HG02885 (cell line): Measurements from ENCODE around the gene IER5.
"Not testable (repeated sequence)": the region's sequence is repeated elsewhere in the genome, so short reads cannot be mapped to it uniquely, and the experiment has no call there.

Experiments
- ATAC-seq: cut with Tn5 transposase; IDR thresholded peaks from one replicate; pipeline ENCODE4 v1.9.1; 2021; ENCODE audit warnings: mild to moderate bottlenecking; ENCODE audit not compliant: unreplicated experiment, poor library complexity

IER5 gene

GRCh38 chr1:181111559-181111958 is 23.1 kb downstream of the IER5 start:
- ATAC-seq, result no peak

GRCh38 chr1:181112071-181112929 is 23.8 kb downstream of the IER5 start:
- ATAC-seq, result no peak

- ATAC-seq, result no peak
These were observed 24.6 kb downstream of the IER5 start for GRCh38 chr1:181113059-181113641.

GRCh38 chr1:181114574-181115367 is 26.3 kb downstream of the IER5 start:
- ATAC-seq, result no peak

- ATAC-seq, result no peak
These were observed 26.8 kb downstream of the IER5 start for GRCh38 chr1:181115368-181115684.

- not testable (repeated sequence) for ATAC-seq
These were observed 27.5 kb downstream of the IER5 start for GRCh38 chr1:181115971-181116370.

- ATAC-seq, result no peak
These were observed 28.4 kb downstream of the IER5 start for GRCh38 chr1:181116819-181117390.

- ATAC-seq, result no peak
These were observed 29.3 kb downstream of the IER5 start for GRCh38 chr1:181117648-181118449.

- ATAC-seq, result no peak
These were observed 30.8 kb downstream of the IER5 start for GRCh38 chr1:181119093-181119989.

- no peak for ATAC-seq
These were observed 32.4 kb downstream of the IER5 start for GRCh38 chr1:181120924-181121323.

- no peak for ATAC-seq
These were observed 33.0 kb downstream of the IER5 start for GRCh38 chr1:181121498-181121897.

- ATAC-seq, result no peak
These were observed 33.7 kb downstream of the IER5 start for GRCh38 chr1:181122222-181122621.

GRCh38 chr1:181123173-181123572 is 34.7 kb downstream of the IER5 start:
- no peak for ATAC-seq

- ATAC-seq, result no peak
These were observed 35.8 kb downstream of the IER5 start for GRCh38 chr1:181124291-181124751.

GRCh38 chr1:181126289-181126688 is 37.8 kb downstream of the IER5 start:
- no peak for ATAC-seq

GRCh38 chr1:181126871-181127587 is 38.5 kb downstream of the IER5 start:
- no peak for ATAC-seq

GRCh38 chr1:181127898-181128453 is 39.5 kb downstream of the IER5 start:
- no peak for ATAC-seq
